ENCODE results near the gene FKBP1A. TPM values are rescaled to one million over a fixed set of nuclear protein-coding genes. Genes with fewer than 3 reads are reported as not detected.
A peak's percentile ranks its signal among the peaks of the same experiment; 100 is the strongest.

FKBP1A gene
- total and polyA plus RNA-seq, 10 of the 15 experiments (the other 5 are each of a cell fraction or from before 2014, with no cell fraction given), result 103 to 687 (median 254) TPM

GRCh38 chr20:1441133-1441532 is 48.3 kb upstream of the FKBP1A start (continued):
- no peak for TF ChIP-seq PRDM15 (CRISPR knock-in tag; IDR thresholded peaks at IDR 0.05)
- TF ChIP-seq SUPT20H (IDR thresholded peaks at IDR 0.05; ENCODE audit: borderline replicate concordance, control insufficient read depth, low read depth, low read length), result no peak
- TF ChIP-seq RUNX3 (IDR thresholded peaks at IDR 0.05; ENCODE audit: low read length), result no peak
- no peak for TF ChIP-seq ZNF207 (IDR thresholded peaks at IDR 0.05; ENCODE audit: borderline replicate concordance)
- no peak for TF ChIP-seq CHD2 (IDR thresholded peaks at IDR 0.05; ENCODE audit: borderline replicate concordance, low read depth, low read length)
- TF ChIP-seq KDM1A (IDR thresholded peaks at IDR 0.05; ENCODE audit: borderline replicate concordance), result no peak
- TF ChIP-seq CBX5 (IDR thresholded peaks at IDR 0.05; ENCODE audit: low read depth), result no peak
- TF ChIP-seq RAD21 (IDR thresholded peaks at IDR 0.05; ENCODE audit: insufficient read depth, low read depth, low read length), result no peak

DNA sequence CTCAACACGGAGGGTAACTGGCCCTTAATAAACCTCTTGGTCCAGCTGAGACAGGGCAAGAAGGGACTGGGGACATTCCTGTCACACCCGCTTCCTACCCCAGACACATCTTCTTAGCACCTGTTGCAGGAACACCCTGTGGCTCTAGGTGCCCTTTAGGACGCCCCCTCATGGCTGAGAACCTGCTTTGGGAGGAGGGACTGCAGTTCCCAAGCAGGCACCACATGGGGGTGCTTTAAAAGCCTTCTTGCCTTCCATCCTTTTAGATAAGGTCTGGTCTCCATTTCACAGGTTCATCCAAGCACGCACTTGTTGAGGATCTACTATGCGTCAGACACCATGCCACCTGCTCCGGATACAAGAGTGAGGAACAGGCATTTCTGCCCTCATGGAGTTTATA is 47.2 kb upstream of the FKBP1A start:
- DNase-seq (ENCODE audit: low read depth, low spot score) (no peak), FAIRE-seq (no peak), ATAC-seq (peak; percentile 60)
- Histone ChIP-seq H2AFZ (ENCODE audit: control insufficient read depth, low read depth, low read length) (no peak overlapping the region), H3K9me3 (replicated peaks; ENCODE audit: control insufficient read depth, insufficient read depth, low read length) (no peaks in the 10 kb centered on the region), H3K4me2 (ENCODE audit: control insufficient read depth, insufficient read depth) (no peak overlapping the region), H3K27me3 (replicated peaks in 1 of 2; ENCODE audit: control insufficient read depth in 2 of 2, insufficient read depth in 2 of 2, low read length in 1 of 2) (no peaks in the 10 kb centered on the region), H3K9ac (ENCODE audit: control insufficient read depth, insufficient read depth, low read length) (no peak overlapping the region), H3K27ac (ENCODE audit: control insufficient read depth, insufficient read depth) (no peak overlapping the region), H3K4me3 (no peak overlapping the region), H3K36me3 (ENCODE audit: control insufficient read depth in 2 of 2, insufficient read depth in 2 of 2, low read length in 1 of 2) (peaks cover 16 to 24% of the 10 kb centered on the region in 2 experiments), H4K20me1 (ENCODE audit: control insufficient read depth, insufficient read depth) (peaks cover 3% of the 10 kb centered on the region; the same call in 1 of the 2 replicates), H3K4me1 (ENCODE audit: control insufficient read depth, insufficient read depth, low read length) (peaks cover 4% of the 10 kb centered on the region), H3K79me2 (ENCODE audit: control insufficient read depth, insufficient read depth, low read length) (no peaks in the 10 kb centered on the region)
- no TSS peak for BruUV-seq (replicated peaks)
- 72% methylated on average over 6 of the region's 6 CpGs for WGBS (ENCODE audit: insufficient coverage, insufficient replicate concordance, low lambda C conversion rate, missing lambda C conversion rate)
- intact Hi-C loops (cut with micrococcal nuclease; ENCODE audit: unreplicated experiment) (no loop called here), in situ Hi-C loops (cut with MboI) (no loop called here)
- CTCF ChIA-PET, result interaction anchor here (1.0 to 7.2 kb wide), 7 partner anchors 10 to 127 kb away, joined by 3 to 65 read pairs (median 6); partner anchors contain the start of gene NSFL1C
- SMC1A ChIA-PET (ENCODE audit: uncharacterized antibody, unreplicated experiment), result interaction anchor here (1.1 to 2.3 kb wide), 3 partner anchors 63 to 125 kb away, joined by 3 to 15 read pairs (median 4); partner anchors contain the start of gene SDCBP2
- POLR2A ChIA-PET, result no interaction called here
- RAD21 ChIA-PET (ENCODE audit: unreplicated experiment), result interaction anchor here (1.7 to 2.9 kb wide), 3 partner anchors 29 to 128 kb away, joined by 7 to 10 read pairs (median 8); no protein-coding TSS in a partner anchor
- TF ChIP-seq, protein P1, sequence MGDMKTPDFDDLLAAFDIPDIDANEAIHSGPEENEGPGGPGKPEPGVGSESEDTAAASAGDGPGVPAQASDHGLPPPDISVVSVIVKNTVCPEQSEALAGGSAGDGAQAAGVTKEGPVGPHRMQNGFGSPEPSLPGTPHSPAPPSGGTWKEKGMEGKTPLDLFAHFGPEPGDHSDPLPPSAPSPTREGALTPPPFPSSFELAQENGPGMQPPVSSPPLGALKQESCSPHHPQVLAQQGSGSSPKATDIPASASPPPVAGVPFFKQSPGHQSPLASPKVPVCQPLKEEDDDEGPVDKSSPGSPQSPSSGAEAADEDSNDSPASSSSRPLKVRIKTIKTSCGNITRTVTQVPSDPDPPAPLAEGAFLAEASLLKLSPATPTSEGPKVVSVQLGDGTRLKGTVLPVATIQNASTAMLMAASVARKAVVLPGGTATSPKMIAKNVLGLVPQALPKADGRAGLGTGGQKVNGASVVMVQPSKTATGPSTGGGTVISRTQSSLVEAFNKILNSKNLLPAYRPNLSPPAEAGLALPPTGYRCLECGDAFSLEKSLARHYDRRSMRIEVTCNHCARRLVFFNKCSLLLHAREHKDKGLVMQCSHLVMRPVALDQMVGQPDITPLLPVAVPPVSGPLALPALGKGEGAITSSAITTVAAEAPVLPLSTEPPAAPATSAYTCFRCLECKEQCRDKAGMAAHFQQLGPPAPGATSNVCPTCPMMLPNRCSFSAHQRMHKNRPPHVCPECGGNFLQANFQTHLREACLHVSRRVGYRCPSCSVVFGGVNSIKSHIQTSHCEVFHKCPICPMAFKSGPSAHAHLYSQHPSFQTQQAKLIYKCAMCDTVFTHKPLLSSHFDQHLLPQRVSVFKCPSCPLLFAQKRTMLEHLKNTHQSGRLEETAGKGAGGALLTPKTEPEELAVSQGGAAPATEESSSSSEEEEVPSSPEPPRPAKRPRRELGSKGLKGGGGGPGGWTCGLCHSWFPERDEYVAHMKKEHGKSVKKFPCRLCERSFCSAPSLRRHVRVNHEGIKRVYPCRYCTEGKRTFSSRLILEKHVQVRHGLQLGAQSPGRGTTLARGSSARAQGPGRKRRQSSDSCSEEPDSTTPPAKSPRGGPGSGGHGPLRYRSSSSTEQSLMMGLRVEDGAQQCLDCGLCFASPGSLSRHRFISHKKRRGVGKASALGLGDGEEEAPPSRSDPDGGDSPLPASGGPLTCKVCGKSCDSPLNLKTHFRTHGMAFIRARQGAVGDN (IDR thresholded peaks at IDR 0.05), result no peak
- TF ChIP-seq, protein P2, sequence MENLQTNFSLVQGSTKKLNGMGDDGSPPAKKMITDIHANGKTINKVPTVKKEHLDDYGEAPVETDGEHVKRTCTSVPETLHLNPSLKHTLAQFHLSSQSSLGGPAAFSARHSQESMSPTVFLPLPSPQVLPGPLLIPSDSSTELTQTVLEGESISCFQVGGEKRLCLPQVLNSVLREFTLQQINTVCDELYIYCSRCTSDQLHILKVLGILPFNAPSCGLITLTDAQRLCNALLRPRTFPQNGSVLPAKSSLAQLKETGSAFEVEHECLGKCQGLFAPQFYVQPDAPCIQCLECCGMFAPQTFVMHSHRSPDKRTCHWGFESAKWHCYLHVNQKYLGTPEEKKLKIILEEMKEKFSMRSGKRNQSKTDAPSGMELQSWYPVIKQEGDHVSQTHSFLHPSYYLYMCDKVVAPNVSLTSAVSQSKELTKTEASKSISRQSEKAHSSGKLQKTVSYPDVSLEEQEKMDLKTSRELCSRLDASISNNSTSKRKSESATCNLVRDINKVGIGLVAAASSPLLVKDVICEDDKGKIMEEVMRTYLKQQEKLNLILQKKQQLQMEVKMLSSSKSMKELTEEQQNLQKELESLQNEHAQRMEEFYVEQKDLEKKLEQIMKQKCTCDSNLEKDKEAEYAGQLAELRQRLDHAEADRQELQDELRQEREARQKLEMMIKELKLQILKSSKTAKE (IDR thresholded peaks at IDR 0.05; ENCODE audit: low read depth, poor library complexity, severe bottlenecking), result no peak
- TF ChIP-seq TCF12 (IDR thresholded peaks at IDR 0.05; ENCODE audit: low read depth, low read length), result no peak

Measured in GM12878 (cell line).